Endothelial cell of umbilical vein (primary cell): Measurements from ENCODE around the gene TEX264. TPM values are rescaled to one million over a fixed set of nuclear protein-coding genes. Genes with fewer than 3 reads are reported as not detected.
"Not testable (repeated sequence)": the region's sequence is repeated elsewhere in the genome, so short reads cannot be mapped to it uniquely, and the experiment has no call there.

Experiments
- BruUV-seq: library from RNA; stranded (reverse); fragments of 400-500 nt; replicated peaks from 2 replicates; lab custom pipeline; 2021; lab: Mats Ljungman, UMichigan
- CTCF ChIA-PET: fragments of 300-600, 350-600 bp; sonication (Branson Sonifier 250); formaldehyde crosslinking; loops from one replicate; lab custom pipeline; 2021; ENCODE audit warnings: antibody characterized with exemption, inconsistent platforms; lab: Charles Lee
- POLR2A ChIA-PET: fragments of 300-600, 350-600 bp; sonication (Branson Sonifier 250); formaldehyde crosslinking; loops from one replicate; lab custom pipeline; 2021; ENCODE audit warnings: antibody characterized with exemption, inconsistent platforms; lab: Charles Lee
- DNase-seq: peaks from one replicate; pipeline ENCODE4 v3.0.0-alpha.2; 2011; ENCODE audit warnings: low read depth, low spot score
- FAIRE-seq: peaks from 2 replicates; lab custom pipeline; 2011; peaks lifted over from hg19 to GRCh38; lab: Jason Lieb, UNC
- H2AFZ ChIP-seq: 2 replicates; pipeline ENCODE4 v1.6.0; 2012; ENCODE audit warnings: low read depth, low read length, control low read depth, inconsistent platforms
- H3K27ac ChIP-seq: 2 replicates; pipeline ENCODE4 v1.5.1; 2011; ENCODE audit warnings: low read depth, mild to moderate bottlenecking, control low read depth, low read length, moderate library complexity; ENCODE audit not compliant: insufficient read depth
- H3K27me3 ChIP-seq, 2 experiments: 2 replicates each; pipeline versions ENCODE4 v1.6.0 to v1.6.1; 2011; ENCODE audit warnings: low read length in 2 of 2, mixed read lengths in 1 of 2; ENCODE audit not compliant: control insufficient read depth in 2 of 2, insufficient read depth in 2 of 2
- H3K36me3 ChIP-seq, 2 experiments: 2 replicates in 1 of 2; 3 replicates in 1 of 2; pipeline ENCODE4 v1.5.1; 2011; ENCODE audit warnings: low read length in 2 of 2, mild to moderate bottlenecking in 1 of 2, moderate library complexity in 1 of 2; ENCODE audit not compliant: control insufficient read depth in 2 of 2, insufficient read depth in 2 of 2; ENCODE audit errors: extremely low read depth in 1 of 2
- H3K4me1 ChIP-seq: 3 replicates; pipeline ENCODE4 v1.5.1; 2011; ENCODE audit warnings: mild to moderate bottlenecking, low read length; ENCODE audit not compliant: control insufficient read depth, insufficient read depth; ENCODE audit errors: extremely low read depth
- H3K4me2 ChIP-seq: 2 replicates; pipeline ENCODE4 v1.6.1; 2011; ENCODE audit warnings: low read length, control low read depth, mixed read lengths; ENCODE audit not compliant: insufficient read depth
- H3K4me3 ChIP-seq, 3 experiments: fragments of 200-600 bp in 1 of 3; sonication (generic), shearing (Covaris generic) in 1 of 3; replicated peaks in 1 of 3; 2 replicates each; pipeline ENCODE4 v1.5.1; 2011 to 2016; ENCODE audit warnings: control low read depth in 3 of 3, low read length in 3 of 3, mild to moderate bottlenecking in 2 of 3, inconsistent platforms in 1 of 3, low read depth in 1 of 3, moderate library complexity in 1 of 3; ENCODE audit not compliant: insufficient read depth in 1 of 3
- H3K79me2 ChIP-seq: 2 replicates; pipeline ENCODE4 v1.6.0; 2012; ENCODE audit warnings: low read length, inconsistent platforms; ENCODE audit not compliant: control insufficient read depth, insufficient read depth
- H3K9ac ChIP-seq: replicated peaks from 2 replicates; pipeline ENCODE3; 2011; ENCODE audit warnings: low read length, control low read depth; ENCODE audit not compliant: insufficient read depth; ENCODE audit errors: extremely low read depth
- H3K9me1 ChIP-seq: replicated peaks from 3 replicates; pipeline ENCODE4 v1.6.0; 2011; ENCODE audit warnings: mild to moderate bottlenecking, low read length; ENCODE audit not compliant: control insufficient read depth, insufficient read depth; ENCODE audit errors: extremely low read depth
- H3K9me3 ChIP-seq: replicated peaks from 2 replicates; pipeline ENCODE4 v1.5.1; 2012; ENCODE audit warnings: low read length, inconsistent platforms; ENCODE audit not compliant: control insufficient read depth, insufficient read depth
- H4K20me1 ChIP-seq: replicated peaks from 2 replicates; pipeline ENCODE3; 2011; ENCODE audit warnings: mild to moderate bottlenecking, low read length; ENCODE audit not compliant: control insufficient read depth, insufficient read depth; ENCODE audit errors: extremely low read depth
- EZH2 ChIP-seq: IDR thresholded peaks from 2 replicates; pipeline ENCODE4 v1.6.1; 2012; ENCODE audit warnings: borderline replicate concordance, low read depth, mild to moderate bottlenecking, moderate library complexity, low read length, inconsistent platforms; ENCODE audit not compliant: severe bottlenecking
- FOS ChIP-seq: IDR thresholded peaks from 2 replicates; pipeline ENCODE4 v1.6.1; 2011; ENCODE audit warnings: mild to moderate bottlenecking, low read length, moderate library complexity, borderline replicate concordance; ENCODE audit not compliant: insufficient read depth
- GATA2 ChIP-seq: IDR thresholded peaks from 2 replicates; pipeline ENCODE4 v1.7.0; 2011; ENCODE audit warnings: low read depth, mild to moderate bottlenecking, moderate library complexity, mixed read lengths, low read length; ENCODE audit not compliant: insufficient read length, insufficient read depth
- JUN ChIP-seq: IDR thresholded peaks from 2 replicates; pipeline ENCODE4 v1.6.1; 2011; ENCODE audit warnings: borderline replicate concordance, low read depth; ENCODE audit not compliant: insufficient read length, insufficient read depth
- MYC ChIP-seq: IDR thresholded peaks from one replicate; pipeline ENCODE4 v1.6.1; 2011; ENCODE audit warnings: mild to moderate bottlenecking, low read depth, low read length
- POLR2A ChIP-seq: IDR thresholded peaks from 2 replicates; pipeline ENCODE4 v1.6.1; 2012; ENCODE audit warnings: low read depth, mild to moderate bottlenecking, control low read depth, low read length
- POLR2AphosphoS5 ChIP-seq: IDR thresholded peaks from 2 replicates; pipeline ENCODE4 v1.6.1; 2012; ENCODE audit warnings: low read depth, mild to moderate bottlenecking, control low read depth, low read length, moderate library complexity; ENCODE audit not compliant: insufficient read depth
- dilution Hi-C: fragments of 300-500 bp; cut with MboI; formaldehyde crosslinking; loops from one replicate; pipeline ENCODE4 v1.15.0; 2019; ENCODE audit warnings: low sequenced_read_pairs; ENCODE audit not compliant: extremely low pct_ligation_motif_present
- intact Hi-C: fragments of 100-400 bp; cut with micrococcal nuclease; formaldehyde crosslinking; loops from one replicate; pipeline ENCODE4 v1.10.0; 2022
- polyA plus RNA-seq, 4 experiments: library from polyadenylated mRNA; depleted of rRNA in 3 of 4; stranded (reverse) in 3 of 4; unstranded in 1 of 4; fragments of >200 nt; gene quantifications; 2 replicates each; pipeline versions ENCODE4 v1.2.1 to v1.2.3, GENCODE V29; 2011 to 2012; ENCODE audit warnings: missing spikeins in 1 of 4
- total RNA-seq: library from RNA; stranded (reverse); gene quantifications from 2 replicates; pipeline ENCODE4 v1.2.3, GENCODE V29; 2021
- TF ChIP-seq, protein P1 (sequence below), 2 donors: IDR thresholded peaks; 1 replicate in 1 of 2; 2 replicates in 1 of 2; pipeline ENCODE4 v1.5.1; 2011; ENCODE audit warnings: low read length in 2 of 2, mild to moderate bottlenecking in 2 of 2, moderate library complexity in 2 of 2, control low read depth in 1 of 2, inconsistent platforms in 1 of 2, low read depth in 1 of 2; ENCODE audit not compliant: insufficient read depth in 1 of 2; ENCODE audit errors: extremely low read depth in 1 of 2
- TF ChIP-seq, protein P2 (sequence below): IDR thresholded peaks from 2 replicates; pipeline ENCODE4 v1.6.1; 2011; ENCODE audit not compliant: insufficient read depth, insufficient read length

TEX264 gene
- total and polyA plus RNA-seq, 2 donors (not counting 3 experiments of a cell fraction or from before 2014, with no cell fraction given), result 29.0 to 89.7 TPM

DNA sequence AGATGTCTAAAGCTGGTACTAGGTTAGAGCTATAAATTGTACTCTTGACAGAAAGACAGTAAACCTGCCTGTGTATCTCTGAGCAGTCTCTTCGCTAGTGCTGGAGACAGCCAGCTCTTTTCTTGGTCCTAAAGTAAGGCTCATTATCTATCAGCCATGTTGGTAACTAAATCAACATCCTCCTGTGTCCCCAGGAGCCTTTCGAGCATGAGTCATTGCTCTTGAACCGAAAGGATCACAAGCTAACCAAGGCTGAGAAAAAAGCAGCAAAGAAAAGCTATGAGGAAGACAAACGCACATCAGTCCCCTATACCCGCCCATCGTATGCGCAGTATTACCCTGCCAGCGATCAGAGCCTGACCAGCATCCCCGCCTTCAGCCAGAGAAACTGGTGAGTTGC, 25.0 kb upstream of the TEX264 start:
- Histone ChIP-seq H3K4me3 (no peak overlapping the region), H3K9me1 (no peaks in the 10 kb centered on the region), H3K9ac (no peak overlapping the region), H3K36me3 (peaks cover 24 to 28% of the 10 kb centered on the region in 2 experiments), H3K27me3 (no peaks in the 10 kb centered on the region), H3K4me1 (no peaks in the 10 kb centered on the region), H3K79me2 (no peaks in the 10 kb centered on the region), H4K20me1 (no peaks in the 10 kb centered on the region), H3K27ac (no peak overlapping the region), H3K4me2 (no peak overlapping the region), H2AFZ (no peak overlapping the region), H3K9me3 (no peaks in the 10 kb centered on the region)
- ChIA-PET CTCF (interaction anchor here (1.0 to 6.4 kb wide), 5 partner anchors 8 to 144 kb away, joined by 3 to 46 read pairs (median 5); no protein-coding TSS in a partner anchor), POLR2A (no interaction called here)
- DNase-seq, result no peak
- TF ChIP-seq, protein P1, sequence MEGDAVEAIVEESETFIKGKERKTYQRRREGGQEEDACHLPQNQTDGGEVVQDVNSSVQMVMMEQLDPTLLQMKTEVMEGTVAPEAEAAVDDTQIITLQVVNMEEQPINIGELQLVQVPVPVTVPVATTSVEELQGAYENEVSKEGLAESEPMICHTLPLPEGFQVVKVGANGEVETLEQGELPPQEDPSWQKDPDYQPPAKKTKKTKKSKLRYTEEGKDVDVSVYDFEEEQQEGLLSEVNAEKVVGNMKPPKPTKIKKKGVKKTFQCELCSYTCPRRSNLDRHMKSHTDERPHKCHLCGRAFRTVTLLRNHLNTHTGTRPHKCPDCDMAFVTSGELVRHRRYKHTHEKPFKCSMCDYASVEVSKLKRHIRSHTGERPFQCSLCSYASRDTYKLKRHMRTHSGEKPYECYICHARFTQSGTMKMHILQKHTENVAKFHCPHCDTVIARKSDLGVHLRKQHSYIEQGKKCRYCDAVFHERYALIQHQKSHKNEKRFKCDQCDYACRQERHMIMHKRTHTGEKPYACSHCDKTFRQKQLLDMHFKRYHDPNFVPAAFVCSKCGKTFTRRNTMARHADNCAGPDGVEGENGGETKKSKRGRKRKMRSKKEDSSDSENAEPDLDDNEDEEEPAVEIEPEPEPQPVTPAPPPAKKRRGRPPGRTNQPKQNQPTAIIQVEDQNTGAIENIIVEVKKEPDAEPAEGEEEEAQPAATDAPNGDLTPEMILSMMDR (IDR thresholded peaks at IDR 0.05; ENCODE audit: extremely low read depth in 1 of 2, insufficient read depth in 1 of 2, low read depth in 1 of 2, low read length in 2 of 2), result no peak
- TF ChIP-seq POLR2A (no peak), GATA2 (no peak), POLR2AphosphoS5 (no peak), EZH2 (no peak), MYC (no peak), JUN (no peak), FOS (no peak)
- TF ChIP-seq, protein P2, sequence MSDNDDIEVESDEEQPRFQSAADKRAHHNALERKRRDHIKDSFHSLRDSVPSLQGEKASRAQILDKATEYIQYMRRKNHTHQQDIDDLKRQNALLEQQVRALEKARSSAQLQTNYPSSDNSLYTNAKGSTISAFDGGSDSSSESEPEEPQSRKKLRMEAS, result no peak
- no TSS peak for BruUV-seq
- intact Hi-C loops (no loop called here), dilution Hi-C loops (no loop called here)
- no peak for FAIRE-seq

GRCh38 chr3:51652103-51652502, 18.9 kb upstream of the TEX264 start:
- H3K36me3 ChIP-seq, result peaks cover 4 to 10% of the 10 kb centered on the region in 2 experiments
- dilution Hi-C loops, BruUV-seq, H3K9me1 ChIP-seq, POLR2A ChIA-PET, H3K9ac ChIP-seq, H3K4me2 ChIP-seq, H3K4me1 ChIP-seq, H4K20me1 ChIP-seq, intact Hi-C loops, H3K4me3 ChIP-seq, H3K27me3 ChIP-seq, H3K27ac ChIP-seq, DNase-seq, H3K79me2 ChIP-seq, H2AFZ ChIP-seq, H3K9me3 ChIP-seq, FAIRE-seq: not testable (repeated sequence)
- CTCF ChIA-PET, result interaction anchor here (1.0 to 1.3 kb wide), 2 partner anchors 12 to 150 kb away, joined by 3 read pairs; no protein-coding TSS in a partner anchor

DNA sequence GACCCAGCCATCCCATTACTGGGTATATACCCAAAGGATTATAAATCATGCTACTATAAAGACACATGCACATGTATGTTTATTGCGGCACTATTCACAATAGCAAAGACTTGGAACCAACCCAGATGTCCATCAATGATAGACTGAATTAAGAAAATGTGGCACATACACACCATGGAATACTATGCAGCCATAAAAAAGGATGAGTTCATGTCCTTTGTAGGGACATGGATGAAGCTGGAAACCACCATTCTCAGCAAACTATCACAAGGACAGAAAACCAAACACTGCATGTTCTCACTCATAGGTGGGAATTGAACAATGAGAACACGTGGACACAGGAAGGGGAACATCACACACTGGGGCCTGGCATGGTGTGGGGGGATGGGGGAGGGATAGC, 17.6 kb upstream of the TEX264 start:
- dilution Hi-C loops, H3K9me3 ChIP-seq, H3K4me3 ChIP-seq, H3K4me1 ChIP-seq, intact Hi-C loops, H3K79me2 ChIP-seq, H3K36me3 ChIP-seq, FAIRE-seq, H3K27ac ChIP-seq, POLR2A ChIA-PET, H3K4me2 ChIP-seq, CTCF ChIA-PET, H4K20me1 ChIP-seq, H3K9ac ChIP-seq, H2AFZ ChIP-seq, H3K9me1 ChIP-seq, H3K27me3 ChIP-seq, BruUV-seq, DNase-seq: not testable (repeated sequence)
